Endodermal cell (in vitro differentiated cells): ENCODE data around the gene SRP9. TPM values are rescaled to one million over a fixed set of nuclear protein-coding genes. Genes with fewer than 3 reads are reported as not detected.

Source experiments
- DNase-seq: peaks from one replicate; pipeline ENCODE4 v3.0.0-alpha.2; 2017
- H3K27ac ChIP-seq: 2 replicates; pipeline ENCODE4 v1.5.1; 2013; ENCODE audit warnings: mild to moderate bottlenecking, low read depth, low read length, moderate library complexity
- H3K27me3 ChIP-seq: 2 replicates; pipeline ENCODE4 v1.6.1; 2013; ENCODE audit warnings: mild to moderate bottlenecking, low read length, moderate library complexity; ENCODE audit not compliant: insufficient read depth, control insufficient read depth, poor library complexity, severe bottlenecking
- H3K36me3 ChIP-seq: 2 replicates; pipeline ENCODE4 v1.7.0; 2013; ENCODE audit warnings: mild to moderate bottlenecking, low read length, moderate library complexity; ENCODE audit not compliant: control insufficient read depth, insufficient read depth
- H3K4me1 ChIP-seq: one replicate; pipeline ENCODE4 v1.7.0; 2013; ENCODE audit warnings: low read length; ENCODE audit not compliant: control insufficient read depth, insufficient read depth
- H3K4me3 ChIP-seq: 2 replicates; pipeline ENCODE4 v1.5.1; 2013; ENCODE audit warnings: mild to moderate bottlenecking, low read length, moderate library complexity
- H3K9ac ChIP-seq: 2 replicates; pipeline ENCODE4 v1.6.1; 2013; ENCODE audit warnings: mild to moderate bottlenecking, low read length, moderate library complexity; ENCODE audit not compliant: poor library complexity, severe bottlenecking; ENCODE audit errors: extremely low read depth
- H3K9me3 ChIP-seq: 2 replicates; pipeline ENCODE4 v1.6.1; 2013; ENCODE audit warnings: mild to moderate bottlenecking, low read length, moderate library complexity; ENCODE audit not compliant: control insufficient read depth
- H3K27ac Mint-ChIP-seq: 2 replicates; pipeline ENCODE4 v1.8.0; 2020; ENCODE audit warnings: mixed read lengths
- H3K27me3 Mint-ChIP-seq: 2 replicates; pipeline ENCODE4 v1.8.0; 2021; ENCODE audit warnings: mild to moderate bottlenecking, mixed read lengths; ENCODE audit not compliant: insufficient read depth
- H3K36me3 Mint-ChIP-seq: 2 replicates; pipeline ENCODE4 v1.8.0; 2020; ENCODE audit warnings: low read depth, mixed read lengths
- H3K4me1 Mint-ChIP-seq: 2 replicates; pipeline ENCODE4 v1.8.0; 2020; ENCODE audit warnings: mixed read lengths
- H3K4me3 Mint-ChIP-seq: 2 replicates; pipeline ENCODE4 v1.8.0; 2020; ENCODE audit warnings: mild to moderate bottlenecking, moderate library complexity, mixed read lengths
- H3K9me3 Mint-ChIP-seq: 2 replicates; pipeline ENCODE4 v1.8.0; 2020; ENCODE audit warnings: mild to moderate bottlenecking, mixed read lengths
- CTCF ChIP-seq: fragments of 200-600 bp; sonication (generic); conservative IDR thresholded peaks from 2 replicates; pipeline ENCODE4 v1.5.0; 2021; ENCODE audit warnings: antibody characterized with exemption, mild to moderate bottlenecking
- WGBS, 2 experiments: methylation state at CpG; one replicate each; pipeline versions ENCODE4 v1.1.5 to v1.1.7; 2013; ENCODE audit warnings: missing lambda C conversion rate in 2 of 2, mixed read lengths in 1 of 2; ENCODE audit not compliant: insufficient coverage in 1 of 2, insufficient read length in 1 of 2; 5-methylcytosine and 5-hydroxymethylcytosine counted together
- total RNA-seq, 2 donors: library from RNA; stranded (reverse); fragmentation: NEBNext Ultra II Directional in 1 of 2; extraction: Animal tissue kit (Norgen Biotek cat#: 25700) in 1 of 2; gene quantifications; 2 replicates in 1 of 2; 3 replicates in 1 of 2; pipeline ENCODE4 v1.2.1, GENCODE V29; 2021

SRP9 gene
- total RNA-seq, 2 donors from 2014 or later: 286 to 319 TPM

- H3K9me3 Mint-ChIP-seq: no peaks in the 10 kb centered on the region
- Histone ChIP-seq H3K4me1 (peaks cover 13% of the 10 kb centered on the region), H3K9ac (no peak overlapping the region), H3K36me3 (peaks cover 49% of the 10 kb centered on the region), H3K27me3 (no peaks in the 10 kb centered on the region), H3K4me3 (no peak overlapping the region), H3K9me3 (peaks cover 7% of the 10 kb centered on the region), H3K27ac (no peak overlapping the region)
- H3K4me3 Mint-ChIP-seq: no peak overlapping the region
- peaks cover 38% of the 10 kb centered on the region for H3K36me3 Mint-ChIP-seq
- DNase-seq: no peak
- no peaks in the 10 kb centered on the region for H3K27me3 Mint-ChIP-seq
- TF ChIP-seq CTCF: no peak
- H3K4me1 Mint-ChIP-seq: peaks cover 20% of the 10 kb centered on the region
- H3K27ac Mint-ChIP-seq: peak overlapping the region; percentile 26
- 95 to 98% methylated on average over 9 to 14 of the region's 14 CpGs for WGBS, 2 experiments
Measured at GRCh38 chr1:225828706-225829345, 51.2 kb downstream of the SRP9 start.

GRCh38 chr1:225830841-225831240 lies 53.2 kb downstream of the SRP9 start:
- Histone ChIP-seq H3K4me3 (no peak overlapping the region), H3K27ac (no peak overlapping the region), H3K27me3 (no peaks in the 10 kb centered on the region), H3K9me3 (peaks cover 7% of the 10 kb centered on the region), H3K4me1 (no peaks in the 10 kb centered on the region), H3K9ac (no peak overlapping the region), H3K36me3 (peaks cover 64% of the 10 kb centered on the region)
- no peaks in the 10 kb centered on the region for H3K27me3 Mint-ChIP-seq
- no peak for DNase-seq
- H3K36me3 Mint-ChIP-seq: peaks cover 54% of the 10 kb centered on the region
- TF ChIP-seq CTCF: no peak
- no peaks in the 10 kb centered on the region for H3K9me3 Mint-ChIP-seq
- H3K4me1 Mint-ChIP-seq: peaks cover 5% of the 10 kb centered on the region
- WGBS, 2 experiments: 91 to 94% methylated on average over 4 to 6 of the region's 6 CpGs
- H3K4me3 Mint-ChIP-seq: no peak overlapping the region
- H3K27ac Mint-ChIP-seq: no peak overlapping the region

GRCh38 chr1:225834417-225835329 lies 57.0 kb downstream of the SRP9 start:
- no peaks in the 10 kb centered on the region for H3K4me1 ChIP-seq
- Mint-ChIP-seq H3K9me3 (no peaks in the 10 kb centered on the region), H3K27ac (no peak overlapping the region), H3K27me3 (no peaks in the 10 kb centered on the region), H3K4me3 (no peak overlapping the region), H3K36me3 (peaks cover 71% of the 10 kb centered on the region), H3K4me1 (no peaks in the 10 kb centered on the region)
- H3K9me3 ChIP-seq: peaks cover 7% of the 10 kb centered on the region
- H3K4me3 ChIP-seq: no peak overlapping the region
- no peak for TF ChIP-seq CTCF
- H3K36me3 ChIP-seq: peaks cover 90% of the 10 kb centered on the region
- no peak overlapping the region for H3K27ac ChIP-seq
- H3K9ac ChIP-seq: no peak overlapping the region
- no peaks in the 10 kb centered on the region for H3K27me3 ChIP-seq
- WGBS, 2 experiments: 94 to 100% methylated on average over 6 to 7 of the region's 7 CpGs
- DNase-seq: no peak
